HG02678 (cell line): ENCODE measurements around the gene RSAD2.

Experiments
- ATAC-seq: cut with Tn5 transposase; IDR thresholded peaks from one replicate; pipeline ENCODE4 v1.9.1; 2021; ENCODE audit warnings: mild to moderate bottlenecking, moderate library complexity; ENCODE audit not compliant: unreplicated experiment

RSAD2 gene

DNA sequence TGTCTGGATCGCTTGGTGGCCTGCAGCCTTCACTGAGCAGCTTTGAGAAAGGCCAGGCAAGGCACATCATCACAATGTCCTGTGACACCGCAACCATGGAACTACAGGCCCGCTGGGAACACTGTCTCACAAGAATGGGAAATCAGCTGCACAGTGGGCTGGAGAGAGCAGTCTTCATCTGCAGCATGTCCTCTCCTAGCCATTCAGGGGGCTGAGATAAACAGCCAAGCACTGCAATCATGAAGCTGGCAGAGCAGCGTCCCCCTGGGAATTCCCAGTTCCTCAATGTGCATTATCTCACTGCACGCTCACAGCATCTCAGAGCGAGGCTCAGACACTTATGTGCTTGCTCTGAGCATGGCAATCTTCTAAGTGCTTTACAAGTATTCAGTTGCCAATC, 13.8 kb upstream of the RSAD2 start:
- ATAC-seq, result no peak

DNA sequence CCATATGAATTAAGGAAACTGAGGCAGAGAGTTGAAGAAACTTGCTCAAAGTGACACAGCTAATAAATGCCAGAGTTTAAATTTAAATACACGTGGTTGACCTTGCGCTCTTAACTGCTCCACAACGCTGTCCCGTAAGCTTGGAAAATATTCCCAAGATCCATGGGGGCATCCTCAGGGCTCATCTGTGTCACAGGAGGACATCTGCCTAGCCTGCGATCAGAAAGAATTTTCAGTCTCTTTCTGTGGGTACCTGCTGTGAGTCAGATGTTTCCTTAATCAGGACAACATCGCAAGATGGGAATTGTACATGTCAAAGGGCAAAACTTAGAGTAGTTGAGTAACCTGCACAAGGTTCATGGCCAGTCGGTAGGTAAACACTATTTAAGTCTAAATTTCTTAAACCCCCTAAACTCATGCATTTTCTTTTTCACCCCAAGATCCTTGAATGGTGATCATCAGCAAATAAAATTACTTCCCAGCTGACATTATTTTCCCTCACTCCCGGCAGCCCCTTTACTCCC, 13.3 kb upstream of the RSAD2 start:
- ATAC-seq, result no peak

DNA sequence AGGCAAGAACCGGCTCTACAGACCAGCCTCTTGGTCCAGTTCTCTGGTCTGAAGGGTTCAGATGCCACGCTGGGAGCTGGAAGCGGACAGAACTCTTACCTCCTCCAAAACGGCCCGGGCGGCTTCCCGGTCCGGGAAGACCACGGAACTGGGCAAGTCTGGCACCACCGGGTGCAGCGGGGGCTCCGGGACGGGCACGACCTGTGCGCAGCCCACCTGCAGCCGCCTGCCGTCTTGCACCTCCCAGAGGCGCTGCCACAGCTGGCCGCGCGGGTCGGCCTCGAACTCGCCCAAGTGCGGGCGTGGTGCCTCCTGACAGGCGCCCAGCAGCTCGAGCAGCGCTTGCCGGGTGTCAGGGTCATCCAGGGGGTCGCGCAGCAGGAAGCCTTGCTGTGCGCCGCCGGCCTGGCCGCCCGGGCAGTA, 12.6 kb upstream of the RSAD2 start:
- peak; percentile 24 for ATAC-seq

DNA sequence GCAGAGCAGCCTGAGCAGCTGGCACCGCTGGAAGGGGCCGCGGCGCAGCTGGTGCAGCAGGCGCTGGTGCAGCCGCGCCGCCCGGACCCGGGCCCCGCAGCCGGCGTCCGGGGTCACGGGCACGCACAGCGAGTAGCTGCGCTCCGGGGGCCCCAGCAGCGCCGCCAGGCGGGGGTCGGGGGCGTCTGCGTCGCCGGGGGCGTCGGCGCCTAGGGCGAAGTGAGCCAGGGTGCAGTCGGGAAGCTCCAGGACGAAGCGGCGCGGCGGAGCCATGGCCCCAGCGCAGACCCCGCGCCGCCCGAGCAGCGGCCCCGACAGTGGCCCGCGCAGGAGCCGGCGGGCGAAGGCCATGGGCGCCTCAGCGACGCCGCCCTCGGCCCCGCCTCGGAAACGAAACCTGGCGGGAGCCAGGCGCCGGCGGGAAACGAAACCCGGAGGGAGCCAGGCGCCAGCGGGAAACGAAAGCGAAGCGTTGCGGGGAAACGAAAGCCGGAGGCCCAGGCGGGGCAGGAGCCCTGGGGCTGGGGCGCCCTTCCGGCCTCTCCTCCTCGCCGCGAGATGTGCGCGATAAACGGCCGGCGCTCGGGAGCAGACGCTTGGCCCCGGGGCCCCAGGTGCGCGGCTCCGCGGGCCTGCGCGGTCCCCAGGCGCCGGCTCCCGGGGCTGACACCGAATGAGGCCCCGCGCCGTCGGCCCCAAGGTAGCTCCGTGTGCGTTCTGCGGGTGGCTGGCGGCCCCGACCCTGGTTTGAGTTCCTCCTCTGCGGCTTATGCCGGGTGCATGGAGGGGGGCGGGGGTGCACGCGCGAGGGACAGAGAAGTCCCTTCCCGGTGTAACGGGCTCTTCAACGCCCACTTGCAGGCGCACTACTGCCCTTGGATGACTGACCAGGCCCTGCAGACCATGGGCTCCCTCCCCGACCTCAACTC, 12.0 kb upstream of the RSAD2 start, which contains the start of gene CMPK2:
TSS of gene CMPK2 (minus strand) at position 562 of the 929 bp plus-strand sequence. CDS start at position 351, 211 bp downstream.
- ATAC-seq, result peak; percentile 73

DNA sequence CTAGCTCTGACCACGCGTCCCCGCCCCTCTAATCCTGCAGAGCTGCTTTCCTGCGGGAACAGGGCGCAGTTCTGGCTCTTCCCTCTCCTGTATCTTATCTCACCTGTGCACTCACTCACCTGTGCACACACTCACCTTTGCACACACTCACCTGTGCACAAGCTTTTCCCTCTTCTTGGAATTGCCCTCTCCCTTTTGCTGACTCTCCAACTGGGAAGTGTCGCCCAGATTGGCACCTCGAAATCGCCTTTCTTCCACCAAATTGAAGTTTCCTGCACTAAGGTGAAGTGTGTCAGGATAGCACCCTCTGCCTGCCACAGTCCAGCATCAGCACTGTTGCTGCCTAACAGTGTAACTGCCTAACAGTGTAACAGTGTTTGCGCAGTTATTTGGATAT, 11.3 kb upstream of the RSAD2 start:
- peak; percentile 36 for ATAC-seq

DNA sequence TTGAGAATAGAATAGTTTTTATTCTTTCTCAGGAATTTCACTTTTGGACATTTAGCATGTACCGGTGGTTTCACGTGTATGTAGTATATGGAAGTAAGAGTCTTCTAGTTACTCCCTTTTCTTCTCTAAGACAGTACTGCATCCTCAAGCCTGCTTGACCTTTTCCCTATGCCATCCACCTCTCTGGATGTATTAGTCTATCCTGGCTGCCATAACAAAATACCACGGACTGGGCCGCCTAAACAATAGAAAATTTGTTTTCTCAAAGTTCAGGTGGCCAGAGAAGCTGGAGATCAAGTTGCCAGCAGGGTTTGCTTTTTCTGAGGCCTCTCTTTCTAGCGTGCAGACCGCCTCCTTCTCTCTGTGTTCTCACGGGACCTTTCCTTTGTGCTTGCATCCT, 10.6 kb upstream of the RSAD2 start:
- ATAC-seq, result no peak

DNA sequence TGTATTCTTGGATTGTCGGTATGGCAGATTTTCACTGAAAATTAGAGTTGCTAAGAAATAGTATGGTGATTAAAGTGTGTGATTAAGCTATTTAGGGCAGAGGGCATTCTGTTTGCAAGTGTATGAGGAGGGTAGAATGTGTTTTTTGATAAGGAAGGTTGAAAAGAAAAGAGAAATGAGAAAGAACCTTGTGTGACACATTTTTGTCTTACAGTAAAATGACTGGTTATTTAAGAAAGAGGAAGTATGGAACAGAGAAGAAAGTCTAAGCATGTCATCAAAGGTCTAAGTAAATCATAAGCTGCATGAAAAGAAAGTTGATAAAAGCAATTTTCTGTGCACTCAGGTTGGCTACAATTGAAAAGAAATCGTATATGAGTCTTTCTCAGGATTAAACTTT, 5.2 kb upstream of the RSAD2 start:
- ATAC-seq, result peak; percentile 62

DNA sequence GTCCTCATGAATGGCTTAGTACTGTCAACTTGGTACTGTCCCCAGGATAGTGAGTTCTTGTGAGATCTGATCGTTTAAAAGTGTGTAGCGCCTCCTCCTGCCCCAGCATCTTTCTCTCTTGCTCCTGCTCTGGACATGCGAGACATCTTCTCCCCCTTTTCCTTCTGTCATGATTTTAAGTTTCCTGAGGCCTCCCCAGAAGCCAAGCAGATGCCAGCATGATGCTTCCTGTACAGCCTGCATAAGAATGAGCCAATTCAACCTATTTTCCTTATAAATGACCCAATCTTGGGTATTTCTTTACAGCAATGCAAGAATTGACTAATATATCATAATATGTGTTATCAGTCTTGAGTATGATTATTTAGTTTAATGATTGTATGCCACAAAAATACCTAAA, 3.5 kb upstream of the RSAD2 start:
- no peak for ATAC-seq

DNA sequence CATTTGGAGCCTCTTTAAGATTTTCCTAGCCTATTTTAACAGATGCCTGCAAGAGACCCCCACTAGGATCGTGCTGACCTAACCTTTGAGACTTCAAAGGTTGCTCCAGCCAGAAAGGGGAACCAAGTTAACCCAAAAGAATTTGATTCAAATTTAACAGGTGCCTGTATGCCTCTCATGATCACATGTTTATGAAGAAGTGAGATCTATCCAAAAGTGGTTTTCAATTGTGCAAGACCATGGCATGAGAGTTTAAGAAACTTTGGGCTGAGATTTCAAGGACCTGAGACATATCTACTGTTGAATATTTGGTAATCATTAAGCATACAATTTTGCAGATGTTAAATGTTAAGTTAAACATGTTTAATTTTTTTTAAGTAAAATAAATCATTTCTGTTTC, 1.3 kb upstream of the RSAD2 start:
- no peak for ATAC-seq

DNA sequence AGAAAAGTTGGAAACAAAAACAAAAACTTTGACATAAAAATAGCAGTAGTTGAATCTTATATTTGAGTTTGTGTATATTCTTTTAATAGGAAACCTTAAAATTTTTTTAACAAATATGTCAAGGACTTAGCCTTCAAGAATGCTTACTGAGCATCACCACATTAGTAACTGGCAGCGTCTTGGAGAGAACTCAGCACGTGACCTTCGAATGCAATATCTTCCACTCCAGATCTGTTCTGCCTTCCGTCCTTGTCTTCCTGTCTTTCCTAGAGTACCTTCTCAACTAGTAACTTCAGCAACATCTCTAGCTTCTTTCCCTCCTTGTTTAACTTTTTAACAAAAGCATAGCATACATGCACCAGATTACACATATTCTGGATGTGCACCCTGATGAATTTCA, 972 bp downstream of the RSAD2 start:
- ATAC-seq, result no peak

DNA sequence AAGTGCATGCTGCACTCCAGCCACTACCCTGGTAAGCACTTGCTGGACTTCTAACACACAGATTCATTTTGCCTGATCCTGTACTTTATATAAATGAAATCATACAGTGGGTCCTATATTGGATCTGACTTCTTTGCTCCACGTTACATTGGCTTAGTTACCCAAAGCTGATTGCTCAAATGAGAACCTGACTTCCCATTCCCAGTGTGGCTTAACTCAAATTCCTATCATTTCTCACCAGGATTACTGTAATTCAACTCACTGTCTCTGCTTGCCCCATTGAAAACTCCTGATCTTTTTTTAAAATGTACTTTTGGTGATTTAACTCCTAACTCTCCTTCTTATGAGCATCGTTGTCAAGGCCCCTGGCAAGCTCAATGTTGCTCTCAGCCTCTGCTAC, 1.4 kb downstream of the RSAD2 start:
- ATAC-seq, result no peak

DNA sequence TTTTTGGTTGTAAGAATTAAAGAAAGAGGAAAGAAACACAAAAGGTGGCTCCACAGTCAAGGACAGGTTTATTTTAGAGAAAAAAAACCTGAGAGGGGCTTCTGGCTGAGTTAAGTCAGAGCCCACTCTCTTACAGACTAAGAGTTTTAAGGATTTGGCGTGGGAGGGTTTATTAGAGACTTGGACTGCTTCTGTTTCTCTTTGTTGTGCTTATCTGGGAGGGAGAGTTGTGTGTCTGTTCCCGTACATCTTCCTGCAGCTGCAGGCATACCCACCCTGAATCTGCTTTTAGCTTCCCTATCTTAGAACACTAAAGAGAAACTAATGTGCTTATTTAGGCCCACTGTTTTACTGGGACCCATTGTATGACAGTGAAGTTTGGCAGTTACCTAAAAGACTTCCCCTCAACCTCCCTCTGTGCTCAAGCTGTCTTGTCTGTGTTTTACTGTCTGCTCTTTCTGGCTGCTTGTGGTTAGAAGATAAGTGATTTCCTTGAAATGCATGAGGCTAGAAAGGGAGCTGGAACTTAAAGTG, 2.7 kb downstream of the RSAD2 start:
- ATAC-seq, result no peak

DNA sequence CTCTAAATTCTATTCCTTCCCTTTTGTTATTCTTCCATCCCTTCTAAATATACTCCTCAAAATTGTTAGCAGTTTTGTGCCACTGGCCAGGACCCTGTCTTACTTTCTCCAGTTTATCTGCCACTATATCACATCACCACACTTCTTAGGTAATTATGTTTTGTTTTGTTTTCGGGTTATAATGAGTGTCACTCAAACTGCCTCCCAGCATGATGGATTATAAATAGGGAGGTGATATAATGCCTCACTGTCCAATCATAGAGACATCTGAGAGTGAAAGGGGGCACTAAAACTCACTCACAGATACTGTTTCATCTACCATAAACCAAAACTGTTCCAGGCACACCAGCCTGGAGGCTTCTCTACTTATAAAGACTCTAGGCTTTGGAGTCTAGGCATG, 3.5 kb downstream of the RSAD2 start:
- ATAC-seq, result no peak

DNA sequence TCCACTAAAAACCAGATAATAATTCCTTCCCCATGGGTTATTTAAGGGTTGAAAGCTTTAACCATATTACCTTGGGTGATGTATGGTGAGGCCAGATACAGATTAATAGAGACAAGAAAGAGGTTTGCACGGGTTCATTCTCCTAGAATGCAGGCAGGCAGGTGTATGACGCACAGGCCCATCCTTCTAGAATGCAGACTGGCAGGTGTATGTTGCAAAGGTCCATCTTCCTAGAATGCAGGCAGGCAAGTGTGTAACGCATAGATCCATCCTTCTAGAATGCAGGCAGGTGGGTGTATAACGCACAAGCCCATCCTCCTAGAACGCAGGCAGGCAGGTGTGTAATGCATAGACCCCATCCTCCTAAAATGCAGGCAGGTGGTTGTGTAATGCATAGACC, 3.9 kb downstream of the RSAD2 start:
- no peak for ATAC-seq

DNA sequence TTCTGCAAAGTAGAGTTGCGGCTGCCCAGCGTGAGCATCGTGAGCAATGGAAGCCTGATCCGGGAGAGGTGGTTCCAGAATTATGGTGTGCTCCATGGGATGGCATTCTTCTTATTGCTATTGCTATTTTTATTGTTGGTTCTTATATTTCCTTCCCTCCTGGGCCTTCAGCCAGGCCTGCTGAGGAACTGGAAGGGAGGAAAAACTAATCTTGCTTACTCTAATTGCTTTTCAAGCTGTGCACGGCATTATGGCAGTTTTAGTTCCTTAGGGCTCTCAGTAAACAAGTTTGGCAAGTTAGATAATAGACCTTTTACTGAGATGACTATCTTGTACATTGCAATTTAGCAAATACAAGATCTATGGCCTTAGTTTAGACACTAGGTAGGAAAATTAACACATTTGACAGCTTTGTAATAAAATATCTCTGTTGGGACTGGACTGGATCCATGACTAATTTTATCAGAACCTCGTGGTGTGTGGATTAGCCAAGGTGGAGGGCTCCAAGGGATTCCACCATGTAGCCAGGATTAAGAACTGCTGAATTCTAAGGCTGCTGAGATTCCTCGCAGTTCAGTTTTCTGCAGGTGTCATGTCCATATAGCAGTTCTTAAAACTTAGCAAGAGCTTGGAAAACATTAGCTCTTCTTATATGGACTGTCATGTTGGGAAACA, 6.0 kb downstream of the RSAD2 start:
- ATAC-seq, result no peak

DNA sequence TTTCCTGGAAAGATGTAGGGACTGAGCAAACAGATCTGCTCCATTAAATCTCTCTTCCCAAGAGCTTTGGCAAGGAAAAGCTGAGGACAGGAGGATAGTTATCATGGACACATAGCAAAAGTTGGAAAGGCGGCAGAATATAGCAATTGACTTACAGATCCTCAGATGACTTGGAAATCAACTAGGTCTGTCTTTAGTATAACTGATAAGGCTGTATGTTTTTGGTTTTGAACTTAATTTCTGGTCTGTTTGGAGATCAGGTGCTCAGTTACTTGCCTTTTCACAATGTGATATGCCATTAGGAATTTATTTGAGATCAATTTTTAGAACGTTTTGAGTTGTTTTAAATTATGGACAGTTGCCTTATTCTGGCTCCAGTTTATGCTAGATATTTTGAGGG, 8.0 kb downstream of the RSAD2 start:
- no peak for ATAC-seq

DNA sequence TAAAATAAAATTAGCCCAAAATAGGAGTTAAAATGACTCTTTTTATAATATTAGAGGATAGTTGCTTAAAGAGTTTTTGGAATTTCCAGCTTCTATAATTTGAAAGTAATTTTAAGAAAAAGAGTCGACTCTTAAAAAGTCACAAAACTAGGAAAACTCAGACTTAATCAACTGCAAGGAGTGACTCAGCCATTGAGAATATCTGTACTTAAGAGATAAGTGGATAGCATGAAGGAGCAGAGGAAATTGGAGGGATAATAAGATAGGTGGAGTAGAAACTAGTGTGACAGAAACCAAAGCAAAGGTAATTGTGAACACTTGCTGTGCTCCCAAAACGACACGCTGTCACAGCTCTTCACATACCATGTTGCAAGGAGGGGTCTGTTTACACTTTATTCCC, 8.4 kb downstream of the RSAD2 start:
- ATAC-seq, result no peak

DNA sequence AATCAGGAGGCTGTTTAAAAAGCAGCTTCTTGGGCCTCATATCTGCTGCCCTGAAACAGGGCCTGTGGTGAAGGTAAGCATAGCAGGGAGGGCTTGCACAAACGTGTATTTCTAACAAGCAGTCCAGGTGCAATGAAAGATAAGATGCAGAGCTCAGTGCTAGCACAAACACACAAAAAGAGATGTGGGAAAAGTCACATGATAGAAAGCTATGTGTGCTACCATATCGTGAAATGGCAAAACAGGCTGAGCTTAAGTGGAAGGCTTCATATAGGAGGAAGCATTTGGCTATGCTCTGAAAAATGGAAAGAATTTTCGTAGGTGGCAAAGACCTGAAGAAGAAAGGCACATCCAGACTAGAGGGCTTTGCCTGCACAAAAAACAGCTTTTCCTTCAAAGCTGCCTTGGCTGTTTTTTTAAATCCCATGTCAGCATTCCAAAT, 10.2 kb downstream of the RSAD2 start:
- ATAC-seq, result no peak

DNA sequence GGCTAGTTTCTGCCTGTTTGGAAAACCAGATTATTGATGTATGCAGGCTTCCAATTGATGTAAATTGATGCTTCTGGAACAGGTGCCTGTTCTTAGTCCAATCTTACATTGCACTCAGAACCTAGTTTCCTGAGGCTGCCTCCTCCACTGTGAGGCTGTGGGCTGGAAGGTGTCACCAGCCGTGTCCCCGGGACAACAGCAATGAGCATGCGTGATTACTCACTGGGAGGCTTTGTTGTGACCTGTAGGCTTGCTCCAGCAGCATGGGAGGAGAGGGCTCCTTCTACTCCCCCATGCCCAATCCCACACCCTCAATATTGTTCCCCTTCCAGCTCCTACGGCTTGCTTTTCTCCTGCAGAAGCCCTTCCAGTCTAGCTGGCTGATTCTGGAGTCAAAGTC, 11.1 kb downstream of the RSAD2 start:
- ATAC-seq, result no peak

DNA sequence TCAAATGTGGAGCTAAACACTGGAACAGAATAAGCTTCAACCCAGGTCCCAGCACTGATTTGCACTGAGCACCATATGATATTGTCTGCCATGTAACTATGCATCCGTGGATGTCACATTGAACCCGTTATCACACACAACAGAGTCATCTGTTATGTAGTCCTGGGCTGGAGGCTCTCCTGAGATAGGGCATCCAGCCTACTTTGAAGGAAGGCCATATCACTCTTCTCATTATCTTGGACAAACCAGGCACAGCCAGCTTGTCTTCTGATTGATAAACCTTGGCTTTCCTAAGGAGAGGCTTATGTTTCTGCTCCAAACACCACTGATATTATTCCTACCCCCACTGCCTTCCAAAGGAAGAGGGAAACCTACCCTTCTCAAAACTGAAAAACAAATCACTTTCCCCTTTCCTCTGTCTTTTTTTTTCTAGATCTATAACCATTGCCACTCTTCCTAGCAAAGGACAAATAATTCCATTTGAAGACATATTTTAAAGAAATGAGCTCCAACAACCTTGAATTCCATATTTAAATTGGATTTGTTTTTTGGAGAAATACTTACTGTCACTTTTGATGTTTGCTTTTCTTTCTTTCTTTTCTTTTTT, 16.4 kb downstream of the RSAD2 start:
- no peak for ATAC-seq
